Forelimb muscle (tissue), 1 donor: Measurements from ENCODE around the gene RNF181. TPM values are rescaled to one million over a fixed set of nuclear protein-coding genes. Genes with fewer than 3 reads are reported as not detected.
"Not testable (repeated sequence)": the region's sequence is repeated elsewhere in the genome, so short reads cannot be mapped to it uniquely, and the experiment has no call there.

Experiments
- DNase-seq: peaks from one replicate; pipeline ENCODE4 v3.0.0-alpha.2; 2013; ENCODE audit warnings: low read depth
- polyA plus RNA-seq: library from polyadenylated mRNA; unstranded; fragments of 120-200 nt; gene quantifications from one replicate; pipeline ENCODE4 v1.2.1, GENCODE V29; 2013; ENCODE audit not compliant: insufficient read length

Gene RNF181
- polyA plus RNA-seq, 1 donor: 55.9 TPM

GRCh38 chr2:85614757-85615156, 19.2 kb downstream of the RNF181 start:
- not testable (repeated sequence) for DNase-seq

GRCh38 chr2:85615413-85615728, 19.8 kb downstream of the RNF181 start:
- no peak for DNase-seq

GRCh38 chr2:85617723-85618122, 22.2 kb downstream of the RNF181 start:
- not testable (repeated sequence) for DNase-seq

- no peak for DNase-seq
These were observed 24.1 kb downstream of the RNF181 start for GRCh38 chr2:85619617-85620016.

- no peak for DNase-seq
These were observed 25.8 kb downstream of the RNF181 start for GRCh38 chr2:85621338-85621737.

- no peak for DNase-seq
These were observed 28.4 kb downstream of the RNF181 start for GRCh38 chr2:85623991-85624390.

GRCh38 chr2:85628658-85629057, 33.1 kb downstream of the RNF181 start:
- no peak for DNase-seq

- no peak for DNase-seq
These were observed 35.8 kb downstream of the RNF181 start for GRCh38 chr2:85631316-85631715.

GRCh38 chr2:85635011-85635410, 39.5 kb downstream of the RNF181 start:
- no peak for DNase-seq

- no peak for DNase-seq
These were observed 40.1 kb downstream of the RNF181 start for GRCh38 chr2:85635636-85636035.

- DNase-seq: no peak
These were observed 47.2 kb downstream of the RNF181 start for GRCh38 chr2:85642725-85643124.

GRCh38 chr2:85644909-85645308, 49.4 kb downstream of the RNF181 start:
- DNase-seq: no peak

- DNase-seq: no peak
These were observed 50.6 kb downstream of the RNF181 start for GRCh38 chr2:85646166-85646565.

Other genes with a start within 250 kb of the RNF181 start
- gene RETSAT, start 241.2 kb upstream of the RNF181 start, polyA plus RNA-seq: 12.6 TPM
- gene ELMOD3, start 241.0 kb upstream of the RNF181 start, polyA plus RNA-seq: 15.5 TPM
- 12.4 TPM for gene CAPG, start 185.4 kb upstream of the RNF181 start, polyA plus RNA-seq
- 0.80 TPM for gene SH2D6, start 177.0 kb upstream of the RNF181 start, polyA plus RNA-seq
- 233 TPM for gene MAT2A, start 56.6 kb upstream of the RNF181 start, polyA plus RNA-seq
- gene GGCX, start 34.3 kb upstream of the RNF181 start, polyA plus RNA-seq: 19.7 TPM
- gene VAMP8, start 18.2 kb upstream of the RNF181 start, polyA plus RNA-seq: 12.8 TPM
- gene VAMP5, start 11.3 kb upstream of the RNF181 start, polyA plus RNA-seq: 43.5 TPM
- gene TMEM150A, start 7.0 kb downstream of the RNF181 start, polyA plus RNA-seq: 9.9 TPM
- gene C2orf68, start 16.3 kb downstream of the RNF181 start, polyA plus RNA-seq: 49.3 TPM
- 37.9 TPM for gene USP39, start 20.4 kb downstream of the RNF181 start, polyA plus RNA-seq
- 0.08 TPM for gene SFTPB, start 72.5 kb downstream of the RNF181 start, polyA plus RNA-seq
- gene GNLY, start 98.6 kb downstream of the RNF181 start, polyA plus RNA-seq: 0.99 TPM
- gene ATOH8, start 158.2 kb downstream of the RNF181 start, polyA plus RNA-seq: 21.1 TPM